HTERT RPE-1 (cell line): ENCODE data around the gene PRKD3.

Source experiments
- in situ Hi-C: fragments of 300-500 bp; cut with MboI; formaldehyde crosslinking; loops from 4 replicates; pipeline ENCODE4 v1.14.3; 2020; ENCODE audit warnings: low sequenced_read_pairs

Gene PRKD3

GRCh38 chr2:37343537-37344434 lies 19.2 kb upstream of the PRKD3 start:
- in situ Hi-C loops, result no loop called here

GRCh38 chr2:37342591-37343220 lies 18.1 kb upstream of the PRKD3 start:
- in situ Hi-C loops, result no loop called here

- in situ Hi-C loops, result no loop called here
Observed at GRCh38 chr2:37340637-37341036, 16.0 kb upstream of the PRKD3 start.

- in situ Hi-C loops, result no loop called here
Observed at GRCh38 chr2:37338933-37339332, 14.3 kb upstream of the PRKD3 start.

GRCh38 chr2:37337620-37338280 lies 13.1 kb upstream of the PRKD3 start:
- in situ Hi-C loops, result no loop called here

- in situ Hi-C loops, result no loop called here
Observed at GRCh38 chr2:37335604-37336003, 11.0 kb upstream of the PRKD3 start.

- in situ Hi-C loops, result no loop called here
Observed at GRCh38 chr2:37333256-37333655, 8.6 kb upstream of the PRKD3 start.

GRCh38 chr2:37332560-37332959 lies 7.9 kb upstream of the PRKD3 start:
- in situ Hi-C loops, result no loop called here

- in situ Hi-C loops, result no loop called here
Observed at GRCh38 chr2:37330681-37331080, 6.0 kb upstream of the PRKD3 start.

- in situ Hi-C loops, result no loop called here
Observed at GRCh38 chr2:37326866-37327634, 2.4 kb upstream of the PRKD3 start.

GRCh38 chr2:37326285-37326684 lies 1.7 kb upstream of the PRKD3 start:
- in situ Hi-C loops, result no loop called here

GRCh38 chr2:37325625-37326071 lies 1.0 kb upstream of the PRKD3 start:
- in situ Hi-C loops, result no loop called here

- in situ Hi-C loops, result no loop called here
Observed at GRCh38 chr2:37324536-37324785, 172 bp downstream of the PRKD3 start.

- in situ Hi-C loops, result no loop called here
Observed at GRCh38 chr2:37323781-37324535, 675 bp downstream of the PRKD3 start.

GRCh38 chr2:37323176-37323780 lies 1.4 kb downstream of the PRKD3 start:
- in situ Hi-C loops, result no loop called here

- in situ Hi-C loops, result no loop called here
Observed at GRCh38 chr2:37322368-37322767, 2.3 kb downstream of the PRKD3 start.

GRCh38 chr2:37321029-37321682 lies 3.5 kb downstream of the PRKD3 start:
- in situ Hi-C loops, result no loop called here

- in situ Hi-C loops, result no loop called here
Observed at GRCh38 chr2:37319754-37320609, 4.7 kb downstream of the PRKD3 start.

- in situ Hi-C loops, result no loop called here
Observed at GRCh38 chr2:37318401-37318800, 6.2 kb downstream of the PRKD3 start.
